GM18502 (cell line): ENCODE data around the gene GABRP.

Experiments used
- ATAC-seq: cut with Tn5 transposase; IDR thresholded peaks from one replicate; pipeline ENCODE4 v1.9.1; 2021; ENCODE audit warnings: mild to moderate bottlenecking; ENCODE audit not compliant: unreplicated experiment, poor library complexity

GABRP gene

GRCh38 chr5:170854566-170854965 is 71.0 kb downstream of the GABRP start:
- no peak for ATAC-seq

- ATAC-seq = no peak
Measured at GRCh38 chr5:170857066-170857465, 73.5 kb downstream of the GABRP start.

GRCh38 chr5:170860415-170860814 is 76.9 kb downstream of the GABRP start:
- ATAC-seq = no peak

GRCh38 chr5:170860818-170861666 is 77.5 kb downstream of the GABRP start:
- ATAC-seq = no peak

- no peak for ATAC-seq
Measured at GRCh38 chr5:170861667-170861916, 78.1 kb downstream of the GABRP start.

GRCh38 chr5:170861917-170862766 is 78.6 kb downstream of the GABRP start, which contains the start of gene RANBP17:
Gene RANBP17, plus strand, starts transcription at chr5:170862018.
- no peak for ATAC-seq

- no peak for ATAC-seq
Measured at GRCh38 chr5:170863646-170864045, 80.1 kb downstream of the GABRP start.
